COR-L47 (cell line): ENCODE data around the gene ADGRA3.
"Not testable (repeated sequence)": the region's sequence is repeated elsewhere in the genome, so short reads cannot be mapped to it uniquely, and the experiment has no call there.

Experiments used
- DNase-seq: peaks from one replicate; lab custom pipeline; 2025; lab: John Stamatoyannopoulos, UW

Gene ADGRA3

GRCh38 chr4:22478426-22478825, 37.4 kb downstream of the ADGRA3 start:
- DNase-seq, result no peak

GRCh38 chr4:22477813-22478182, 38.1 kb downstream of the ADGRA3 start:
- DNase-seq, result no peak

- no peak for DNase-seq
Measured at GRCh38 chr4:22477136-22477812, 38.6 kb downstream of the ADGRA3 start.

- DNase-seq, result no peak
Measured at GRCh38 chr4:22476011-22476410, 39.9 kb downstream of the ADGRA3 start.

GRCh38 chr4:22475311-22475646, 40.6 kb downstream of the ADGRA3 start:
- not testable (repeated sequence) for DNase-seq

- DNase-seq, result no peak
Measured at GRCh38 chr4:22474636-22475310, 41.1 kb downstream of the ADGRA3 start.

- no peak for DNase-seq
Measured at GRCh38 chr4:22473268-22473667, 42.6 kb downstream of the ADGRA3 start.

- no peak for DNase-seq
Measured at GRCh38 chr4:22471999-22472461, 43.8 kb downstream of the ADGRA3 start.

GRCh38 chr4:22471419-22471818, 44.4 kb downstream of the ADGRA3 start:
- no peak for DNase-seq

- DNase-seq, result no peak
Measured at GRCh38 chr4:22466581-22466980, 49.3 kb downstream of the ADGRA3 start.

- no peak for DNase-seq
Measured at GRCh38 chr4:22465996-22466395, 49.9 kb downstream of the ADGRA3 start.

GRCh38 chr4:22465349-22465748, 50.5 kb downstream of the ADGRA3 start:
- no peak for DNase-seq

- no peak for DNase-seq
Measured at GRCh38 chr4:22463179-22463578, 52.7 kb downstream of the ADGRA3 start.

- no peak for DNase-seq
Measured at GRCh38 chr4:22462688-22463087, 53.2 kb downstream of the ADGRA3 start.

- no peak for DNase-seq
Measured at GRCh38 chr4:22460266-22460665, 55.6 kb downstream of the ADGRA3 start.

GRCh38 chr4:22458098-22458497, 57.8 kb downstream of the ADGRA3 start:
- DNase-seq, result no peak

GRCh38 chr4:22457348-22457747, 58.5 kb downstream of the ADGRA3 start:
- no peak for DNase-seq

- no peak for DNase-seq
Measured at GRCh38 chr4:22456291-22456690, 59.6 kb downstream of the ADGRA3 start.

- DNase-seq, result no peak
Measured at GRCh38 chr4:22454955-22455354, 60.9 kb downstream of the ADGRA3 start.

GRCh38 chr4:22454216-22454838, 61.5 kb downstream of the ADGRA3 start:
- DNase-seq, result no peak

GRCh38 chr4:22444813-22445212, 71.1 kb downstream of the ADGRA3 start:
- no peak for DNase-seq

GRCh38 chr4:22442956-22443355, 72.9 kb downstream of the ADGRA3 start:
- no peak for DNase-seq

GRCh38 chr4:22440999-22441398, 74.9 kb downstream of the ADGRA3 start:
- no peak for DNase-seq
